Fibroblast of mammary gland (primary cell): ENCODE data around the gene WASF2.

Experiments
- DNase-seq: peaks from one replicate; pipeline ENCODE4 v3.0.0-alpha.2; 2010; ENCODE audit warnings: low read depth
- H3K4me3 ChIP-seq: 2 replicates; pipeline ENCODE4 v1.5.1; 2011; ENCODE audit warnings: low read depth, mild to moderate bottlenecking, low read length, moderate library complexity; ENCODE audit not compliant: control insufficient read depth
- CTCF ChIP-seq: conservative IDR thresholded peaks from 2 replicates; pipeline ENCODE4 v1.5.1; 2011; ENCODE audit warnings: low read depth, low read length, inconsistent platforms; ENCODE audit not compliant: control insufficient read depth, insufficient read depth

Gene WASF2

GRCh38 chr1:27515626-27516025 is 25.7 kb upstream of the WASF2 start:
- DNase-seq: no peak

GRCh38 chr1:27513958-27514357 is 24.0 kb upstream of the WASF2 start:
- no peak for DNase-seq
- no peak for TF ChIP-seq CTCF
- no peak overlapping the region for H3K4me3 ChIP-seq

More at GRCh38 chr1:27515626-27516025, 25.7 kb upstream of the WASF2 start:
- H3K4me3 ChIP-seq: no peak overlapping the region
- no peak for TF ChIP-seq CTCF

- TF ChIP-seq CTCF: no peak
- DNase-seq: no peak
- no peak overlapping the region for H3K4me3 ChIP-seq
Observed at GRCh38 chr1:27513528-27513927, 23.6 kb upstream of the WASF2 start.

- DNase-seq: no peak
- H3K4me3 ChIP-seq: no peak overlapping the region
- no peak for TF ChIP-seq CTCF
Observed at GRCh38 chr1:27509127-27510080, 19.4 kb upstream of the WASF2 start.

GRCh38 chr1:27507960-27508665 is 18.1 kb upstream of the WASF2 start:
- TF ChIP-seq CTCF: no peak
- H3K4me3 ChIP-seq: no peak overlapping the region
- DNase-seq: no peak

- TF ChIP-seq CTCF: no peak
- no peak for DNase-seq
- no peak overlapping the region for H3K4me3 ChIP-seq
Observed at GRCh38 chr1:27506703-27507102, 16.7 kb upstream of the WASF2 start.
